Activated CD4-positive, alpha-beta memory T cell treated with anti-CD3 and anti-CD28 coated beads for 36 hours (primary cell): ENCODE data around the gene AGO3. TPM values are rescaled to one million over a fixed set of nuclear protein-coding genes. Genes with fewer than 3 reads are reported as not detected.
A peak's percentile ranks its signal among the peaks of the same experiment; 100 is the strongest.

Experiments
- CTCF ChIA-PET: fragments of 350-600 bp; sonication (Branson Sonifier 250); formaldehyde crosslinking; loops from one replicate; lab custom pipeline; 2021; ENCODE audit warnings: antibody characterized with exemption, inconsistent platforms; lab: Charles Lee
- POLR2A ChIA-PET: fragments of 350-600 bp; sonication (Branson Sonifier 250); formaldehyde crosslinking; loops from one replicate; lab custom pipeline; 2021; ENCODE audit warnings: antibody characterized with exemption; lab: Charles Lee
- DNase-seq: peaks from one replicate; pipeline ENCODE4 v3.0.0-alpha.2; 2020
- H3K27ac Mint-ChIP-seq: one replicate; pipeline ENCODE4 v1.8.0; 2021; ENCODE audit warnings: mixed read lengths
- H3K27me3 Mint-ChIP-seq: one replicate; pipeline ENCODE4 v1.8.0; 2021; ENCODE audit warnings: mixed read lengths
- H3K36me3 Mint-ChIP-seq: one replicate; pipeline ENCODE4 v1.8.0; 2021; ENCODE audit warnings: mixed read lengths
- H3K4me1 Mint-ChIP-seq: one replicate; pipeline ENCODE4 v1.8.0; 2021; ENCODE audit warnings: low read depth, mixed read lengths
- H3K4me3 Mint-ChIP-seq: one replicate; pipeline ENCODE4 v1.8.0; 2021; ENCODE audit warnings: mild to moderate bottlenecking, mixed read lengths
- H3K9me3 Mint-ChIP-seq: one replicate; pipeline ENCODE4 v1.8.0; 2021; ENCODE audit warnings: mixed read lengths
- intact Hi-C: fragments of 100-400 bp; cut with micrococcal nuclease; formaldehyde crosslinking; loops from one replicate; pipeline ENCODE4 v1.15.1; 2023
- total RNA-seq, 2 experiments: library from RNA; stranded (reverse); gene quantifications; one replicate each; pipeline ENCODE4 v1.2.3, GENCODE V29; 2021

AGO3 gene
- total RNA-seq, 2 experiments from 2014 or later: 23.1 to 25.3 TPM

DNA sequence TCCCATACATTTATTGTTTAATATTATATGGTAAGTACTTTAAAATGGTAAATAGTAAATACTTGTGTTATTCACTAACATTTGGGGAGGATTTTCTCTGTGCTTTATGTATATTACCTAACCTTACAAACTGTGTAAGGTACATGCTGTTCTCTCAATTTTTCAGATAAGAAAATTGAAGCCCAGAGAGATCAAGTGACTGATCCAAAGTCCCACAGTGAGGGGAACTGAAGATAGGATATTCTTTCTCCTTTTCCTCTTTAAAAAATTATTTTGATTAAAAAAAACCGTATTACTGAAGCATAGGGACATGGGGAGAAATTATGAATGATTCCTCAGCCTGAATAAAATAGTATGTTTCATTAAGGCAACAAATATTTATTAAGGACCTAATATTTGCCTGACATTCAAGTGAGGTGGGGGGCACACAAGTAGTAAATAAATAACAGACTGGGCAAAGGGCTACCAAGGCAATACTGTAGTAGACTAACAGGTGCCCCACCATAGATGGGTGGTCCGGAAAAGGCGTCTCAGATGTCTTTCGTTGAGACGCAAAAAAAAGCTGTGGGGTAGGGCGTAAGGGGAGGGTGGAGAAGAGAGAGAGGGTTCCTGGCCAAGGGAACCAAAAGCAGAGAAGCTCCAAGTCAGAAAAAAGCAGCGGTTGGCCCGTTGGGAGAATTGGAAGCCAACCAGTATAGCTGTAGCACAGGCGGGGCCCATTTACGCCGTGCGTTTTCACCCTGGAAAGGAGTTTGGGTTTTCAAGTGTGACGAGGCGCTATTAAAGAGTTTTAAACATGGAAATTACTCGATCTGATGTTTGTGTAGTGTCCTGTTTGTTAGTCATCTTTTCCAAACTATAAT, 944 bp upstream of the AGO3 start:
- intact Hi-C loops: loop anchor here (5.0 to 10.0 kb wide), 3 partner anchors 95 to 292 kb away; partner anchors contain the start of genes AGO4 and THRAP3
- H3K4me3 Mint-ChIP-seq: peak overlapping the region; percentile 87
- no peaks in the 10 kb centered on the region for H3K9me3 Mint-ChIP-seq
- H3K27ac Mint-ChIP-seq: peak overlapping the region; percentile 93
- no peaks in the 10 kb centered on the region for H3K27me3 Mint-ChIP-seq
- POLR2A ChIA-PET: interaction anchor here (0.5 to 1.6 kb wide), 5 partner anchors 12 to 467 kb away, joined by 3 to 9 read pairs (median 3); partner anchors contain the start of gene AGO1
- peak; percentile 55 for DNase-seq
- H3K36me3 Mint-ChIP-seq: peaks cover 2% of the 10 kb centered on the region
- CTCF ChIA-PET: interaction anchor here (1.0 to 2.6 kb wide), 3 partner anchors 16 to 167 kb away, joined by 3 to 17 read pairs (median 4); partner anchors contain the start of gene AGO1
- peaks cover 33% of the 10 kb centered on the region for H3K4me1 Mint-ChIP-seq

DNA sequence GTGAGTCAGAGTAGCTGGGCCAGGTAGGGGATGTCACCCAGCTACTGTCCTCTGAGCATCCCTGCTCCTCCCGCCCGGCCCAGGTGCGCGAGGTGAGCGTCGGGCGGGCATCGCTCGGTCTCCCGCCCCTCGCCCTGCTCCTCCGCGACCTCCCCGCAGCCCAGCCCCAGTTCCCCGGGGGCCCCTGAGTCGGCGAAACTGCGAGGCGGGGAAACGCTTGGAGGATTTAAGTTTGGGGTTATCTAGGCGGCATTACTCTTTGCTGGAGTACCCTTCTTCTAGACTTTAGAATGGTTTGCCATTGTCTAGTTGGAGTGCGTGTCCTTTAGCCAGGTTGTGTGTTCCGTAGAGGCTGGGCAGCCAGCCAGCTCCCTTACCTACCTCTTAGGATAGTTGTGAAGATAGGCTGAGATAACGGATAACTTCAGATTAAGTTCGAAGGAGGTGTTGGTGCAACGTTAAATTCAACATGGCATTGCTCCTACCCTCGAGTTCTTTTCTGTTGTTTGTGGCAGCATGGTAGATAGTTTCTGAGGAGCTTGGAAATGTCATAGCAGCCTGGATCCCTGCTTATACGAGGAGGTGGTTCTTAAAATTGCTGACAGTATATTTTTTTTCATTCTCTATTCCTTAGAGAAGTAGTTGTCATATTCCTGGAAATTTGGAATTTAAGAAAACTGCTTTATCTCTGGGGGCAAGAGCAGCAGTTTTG, 697 bp downstream of the AGO3 start:
- Mint-ChIP-seq H3K4me1 (peaks cover 38% of the 10 kb centered on the region), H3K27me3 (no peaks in the 10 kb centered on the region), H3K27ac (peak overlapping the region; percentile 90), H3K36me3 (peaks cover 2% of the 10 kb centered on the region), H3K9me3 (no peaks in the 10 kb centered on the region), H3K4me3 (peak overlapping the region; percentile 94)
- DNase-seq: no peak
- CTCF ChIA-PET: interaction anchor here (0.6 to 2.6 kb wide), 5 partner anchors 10 to 350 kb away, joined by 3 to 17 read pairs (median 3); partner anchors contain the start of gene AGO1
- intact Hi-C loops: loop anchor here (1.0 to 10.0 kb wide), 6 partner anchors 11 to 291 kb away; partner anchors contain the start of genes ADPRS, AGO1, AGO4 and THRAP3
- POLR2A ChIA-PET: interaction anchor here (0.5 to 1.6 kb wide), 12 partner anchors 10 to 1632 kb away, joined by 3 to 10 read pairs (median 3); partner anchors contain the start of genes ADPRS and AGO1

DNA sequence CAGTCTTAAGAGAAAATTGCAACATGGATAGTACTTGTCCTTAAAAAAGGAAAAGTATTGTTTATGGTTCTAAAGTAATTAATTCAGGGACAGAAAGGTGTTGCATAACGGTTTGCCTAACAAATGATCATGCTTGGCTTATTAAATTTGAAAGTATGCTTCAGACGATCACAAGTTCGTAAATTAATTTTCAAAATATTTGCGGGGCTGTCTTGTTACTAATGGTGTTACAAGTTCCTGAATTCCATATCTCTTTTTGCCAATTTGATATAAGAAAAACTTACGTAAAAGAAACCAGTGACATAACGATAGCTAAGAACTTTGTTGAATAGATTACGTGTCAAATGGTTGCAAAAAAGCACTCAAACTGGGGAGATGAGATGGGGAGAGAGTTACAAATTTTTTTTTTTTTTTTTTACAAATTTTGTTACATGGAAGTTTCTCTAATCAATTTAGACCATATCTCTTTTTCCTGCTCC, 1.3 kb downstream of the AGO3 start:
- H3K27ac Mint-ChIP-seq: no peak overlapping the region

DNA sequence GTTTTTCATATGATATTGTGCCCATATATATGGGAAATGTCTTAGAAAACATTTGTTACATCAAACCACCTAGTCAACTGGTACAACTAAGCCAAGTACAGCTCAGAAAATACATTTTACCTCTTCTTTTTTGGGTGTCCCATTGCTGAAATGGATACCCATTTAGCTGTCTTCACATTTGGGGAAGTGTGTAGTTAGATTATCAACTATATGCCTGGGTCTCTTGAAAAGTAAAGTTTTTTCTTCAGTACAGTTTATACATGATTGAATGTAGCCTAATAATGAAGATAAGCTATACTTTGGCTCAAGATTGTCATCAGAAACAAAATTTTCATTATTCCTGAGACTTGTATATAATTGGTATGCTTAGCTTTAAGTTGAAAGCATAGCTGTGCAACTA, 2.0 kb downstream of the AGO3 start:
- no peaks in the 10 kb centered on the region for H3K27me3 Mint-ChIP-seq
- ChIA-PET POLR2A (no interaction called here), CTCF (no interaction called here)
- no peak overlapping the region for H3K27ac Mint-ChIP-seq
- peaks cover 38% of the 10 kb centered on the region for H3K4me1 Mint-ChIP-seq
- no peak for DNase-seq
- peaks cover 4% of the 10 kb centered on the region for H3K36me3 Mint-ChIP-seq
- intact Hi-C loops: loop anchor here (5.0 to 10.0 kb wide), 3 partner anchors 92 to 289 kb away; partner anchors contain the start of genes AGO4 and THRAP3
- H3K9me3 Mint-ChIP-seq: no peaks in the 10 kb centered on the region
- no peak overlapping the region for H3K4me3 Mint-ChIP-seq

More for the DNA sequence above, 1.3 kb downstream of the AGO3 start:
- POLR2A ChIA-PET: interaction anchor here (0.6 to 1.6 kb wide), 2 partner anchors 10 to 113 kb away, joined by 5 to 10 read pairs; no protein-coding TSS in a partner anchor
- no peaks in the 10 kb centered on the region for H3K27me3 Mint-ChIP-seq
- no peaks in the 10 kb centered on the region for H3K9me3 Mint-ChIP-seq
- DNase-seq: no peak
- H3K36me3 Mint-ChIP-seq: peaks cover 4% of the 10 kb centered on the region
- intact Hi-C loops: loop anchor here (5.0 to 10.0 kb wide), 3 partner anchors 93 to 290 kb away; partner anchors contain the start of genes AGO4 and THRAP3
- H3K4me3 Mint-ChIP-seq: peak overlapping the region; percentile 94
- CTCF ChIA-PET: interaction anchor here (2.6 kb wide), 1 partner anchor 50 kb away, joined by 17 read pairs; the partner anchor contains the start of gene AGO1
- peaks cover 38% of the 10 kb centered on the region for H3K4me1 Mint-ChIP-seq

DNA sequence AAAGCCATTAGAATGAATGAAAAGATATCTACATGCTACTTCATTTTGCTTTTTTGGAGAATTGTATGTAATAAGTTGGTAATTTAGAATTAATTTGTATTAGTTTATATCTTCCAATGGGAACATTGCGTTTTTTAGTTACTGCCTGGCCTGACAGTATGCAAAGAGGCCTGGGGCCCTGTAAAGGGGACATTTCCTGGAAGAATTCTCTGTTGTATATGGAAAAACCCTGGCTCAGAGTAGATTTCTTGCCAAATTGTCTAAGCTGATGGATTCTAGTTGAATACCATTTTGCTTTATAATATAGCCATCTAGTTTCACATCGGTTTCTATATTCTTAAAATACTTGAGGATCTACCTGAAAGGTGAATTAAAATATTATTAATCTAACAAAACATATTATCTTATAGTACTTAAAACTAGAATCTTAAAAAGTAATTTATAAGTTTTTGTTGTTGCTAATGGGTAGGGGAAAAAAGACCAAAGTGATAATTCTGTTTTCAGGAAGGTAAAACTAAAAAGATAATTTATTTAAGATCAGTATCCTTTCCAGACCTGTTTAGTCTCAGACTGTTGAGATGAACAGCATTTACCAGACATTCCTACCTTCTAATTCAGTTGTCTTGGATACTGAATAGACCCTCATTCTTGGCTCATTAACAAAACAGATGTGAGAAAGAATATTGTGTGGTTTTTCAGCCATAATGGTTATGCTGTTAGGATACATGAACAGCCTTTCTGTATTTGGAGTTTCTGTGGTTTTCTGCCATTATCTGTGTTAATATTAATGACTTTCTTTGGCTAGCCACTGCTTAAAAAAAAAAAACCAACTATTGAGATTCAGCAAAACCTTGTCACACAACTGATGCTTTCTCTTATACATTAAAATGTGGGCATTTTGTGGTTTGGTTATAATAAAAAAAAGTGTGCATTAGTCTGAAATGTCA, 4.8 kb downstream of the AGO3 start:
- Mint-ChIP-seq H3K27ac (no peak overlapping the region), H3K27me3 (no peaks in the 10 kb centered on the region), H3K9me3 (no peaks in the 10 kb centered on the region), H3K4me1 (peaks cover 39% of the 10 kb centered on the region), H3K4me3 (no peak overlapping the region), H3K36me3 (peaks cover 3% of the 10 kb centered on the region)
- ChIA-PET CTCF (no interaction called here), POLR2A (no interaction called here)
- no peak for DNase-seq
- intact Hi-C loops: loop anchor here (10.0 kb wide), 2 partner anchors 89 to 131 kb away; partner anchors contain the start of gene AGO4

DNA sequence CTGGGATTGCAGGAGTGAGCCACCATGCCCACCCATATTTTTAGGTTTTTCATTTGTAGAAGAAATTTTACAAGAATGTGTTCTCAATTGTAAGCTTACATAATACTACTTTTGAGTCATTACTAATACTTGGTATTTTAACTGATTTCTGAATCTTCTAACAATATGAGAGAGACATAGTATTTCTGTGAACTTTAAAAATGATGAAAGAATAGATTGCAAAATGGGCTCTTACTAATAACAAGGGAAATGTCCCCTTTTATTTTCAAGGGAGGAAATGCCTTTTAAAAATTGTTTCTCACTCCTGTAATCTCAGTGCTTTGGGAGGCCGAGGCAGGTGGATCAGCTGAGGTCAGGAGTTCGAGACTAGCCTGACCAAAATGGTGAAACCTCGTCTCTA, 5.9 kb downstream of the AGO3 start:
- intact Hi-C loops: loop anchor here (10.0 kb wide), 2 partner anchors 88 to 132 kb away; partner anchors contain the start of gene AGO4
- Mint-ChIP-seq H3K9me3 (no peaks in the 10 kb centered on the region), H3K4me1 (peaks cover 46% of the 10 kb centered on the region), H3K36me3 (peaks cover 3% of the 10 kb centered on the region), H3K4me3 (no peak overlapping the region), H3K27me3 (no peaks in the 10 kb centered on the region), H3K27ac (no peak overlapping the region)
- CTCF ChIA-PET: no interaction called here
- no peak for DNase-seq
- POLR2A ChIA-PET: no interaction called here

DNA sequence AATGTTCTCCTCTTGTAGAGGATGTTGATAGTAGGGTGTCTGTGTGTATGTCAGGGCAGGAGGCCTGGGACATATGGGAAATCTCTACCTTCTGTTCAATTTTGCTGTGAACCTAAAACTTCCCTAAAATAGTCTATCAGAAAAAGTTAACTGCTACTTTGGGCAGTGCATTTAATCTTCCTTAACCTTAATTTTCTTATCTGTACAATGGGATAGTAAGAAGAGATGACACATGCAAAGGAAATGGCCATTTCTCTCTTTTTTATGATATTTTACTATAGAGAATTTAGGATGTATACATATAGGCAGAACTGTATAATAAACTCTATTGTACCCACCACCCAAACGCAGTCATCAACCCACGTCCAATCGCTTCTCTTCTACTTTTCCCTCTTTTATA, 8.6 kb downstream of the AGO3 start:
- H3K36me3 Mint-ChIP-seq: peaks cover 4% of the 10 kb centered on the region
- H3K4me1 Mint-ChIP-seq: peaks cover 43% of the 10 kb centered on the region
- H3K27ac Mint-ChIP-seq: no peak overlapping the region
- no peak for DNase-seq
- H3K4me3 Mint-ChIP-seq: no peak overlapping the region
- ChIA-PET CTCF (no interaction called here), POLR2A (no interaction called here)
- no peaks in the 10 kb centered on the region for H3K9me3 Mint-ChIP-seq
- no peaks in the 10 kb centered on the region for H3K27me3 Mint-ChIP-seq
- intact Hi-C loops: loop anchor here (10.0 kb wide), 2 partner anchors 85 to 135 kb away; partner anchors contain the start of gene AGO4

DNA sequence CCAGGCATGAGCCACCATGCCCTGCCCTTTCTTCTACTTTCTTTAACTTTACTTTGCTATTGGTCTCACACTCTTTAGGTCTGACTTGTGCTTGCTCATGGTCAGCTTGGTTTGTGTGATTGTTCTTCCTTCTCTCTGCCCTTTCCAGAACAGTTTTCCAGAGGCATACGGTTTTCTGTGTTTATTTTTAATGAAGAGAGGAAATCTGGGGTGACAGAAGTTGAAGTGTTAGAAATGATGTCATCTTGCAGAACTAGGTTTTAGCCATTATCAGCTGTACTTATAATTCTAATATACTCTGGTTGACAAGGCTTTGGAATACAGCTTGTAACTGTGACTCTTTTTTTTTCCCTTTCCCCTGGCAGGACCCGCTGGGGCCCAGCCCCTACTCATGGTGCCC, 14.4 kb downstream of the AGO3 start:
- H3K27me3 Mint-ChIP-seq: no peaks in the 10 kb centered on the region
- H3K4me3 Mint-ChIP-seq: no peak overlapping the region
- ChIA-PET CTCF (interaction anchor here (2.0 to 2.4 kb wide), 2 partner anchors 14 to 62 kb away, joined by 4 to 10 read pairs; partner anchors contain the start of genes AGO1 and AGO3), POLR2A (interaction anchor here (1.3 kb wide), 1 partner anchor 14 kb away, joined by 5 read pairs; the partner anchor contains the start of gene AGO3)
- no peak overlapping the region for H3K27ac Mint-ChIP-seq
- H3K9me3 Mint-ChIP-seq: no peaks in the 10 kb centered on the region
- peaks cover 53% of the 10 kb centered on the region for H3K4me1 Mint-ChIP-seq
- DNase-seq: no peak
- peaks cover 10% of the 10 kb centered on the region for H3K36me3 Mint-ChIP-seq
- intact Hi-C loops: no loop called here

DNA sequence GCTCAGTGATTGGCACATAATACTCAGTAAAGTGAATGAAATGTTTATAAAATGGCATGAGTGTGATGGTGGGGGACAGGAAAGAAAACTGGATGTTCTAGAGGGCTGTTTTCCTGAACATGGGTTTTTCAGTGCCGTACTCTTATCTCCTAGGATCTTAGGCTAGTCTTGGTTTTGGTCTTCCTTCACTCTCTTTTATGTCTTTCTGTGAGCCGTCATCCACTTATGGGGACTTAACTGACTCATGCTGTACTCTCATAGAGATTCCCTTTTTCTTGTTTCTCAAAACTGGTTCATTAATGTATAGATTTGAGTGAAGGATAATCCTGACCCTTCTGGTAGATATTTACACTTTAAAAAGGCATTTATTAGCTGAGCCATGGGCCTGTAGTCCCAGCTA, 16.6 kb downstream of the AGO3 start:
- POLR2A ChIA-PET: no interaction called here
- peak overlapping the region; percentile 43 for H3K27ac Mint-ChIP-seq
- H3K4me1 Mint-ChIP-seq: peaks cover 34% of the 10 kb centered on the region
- intact Hi-C loops: no loop called here
- H3K9me3 Mint-ChIP-seq: no peaks in the 10 kb centered on the region
- H3K36me3 Mint-ChIP-seq: peaks cover 10% of the 10 kb centered on the region
- no peak for DNase-seq
- no peaks in the 10 kb centered on the region for H3K27me3 Mint-ChIP-seq
- no peak overlapping the region for H3K4me3 Mint-ChIP-seq
- CTCF ChIA-PET: interaction anchor here (0.7 kb wide), 2 partner anchors 140 to 162 kb away, joined by 3 read pairs; no protein-coding TSS in a partner anchor

DNA sequence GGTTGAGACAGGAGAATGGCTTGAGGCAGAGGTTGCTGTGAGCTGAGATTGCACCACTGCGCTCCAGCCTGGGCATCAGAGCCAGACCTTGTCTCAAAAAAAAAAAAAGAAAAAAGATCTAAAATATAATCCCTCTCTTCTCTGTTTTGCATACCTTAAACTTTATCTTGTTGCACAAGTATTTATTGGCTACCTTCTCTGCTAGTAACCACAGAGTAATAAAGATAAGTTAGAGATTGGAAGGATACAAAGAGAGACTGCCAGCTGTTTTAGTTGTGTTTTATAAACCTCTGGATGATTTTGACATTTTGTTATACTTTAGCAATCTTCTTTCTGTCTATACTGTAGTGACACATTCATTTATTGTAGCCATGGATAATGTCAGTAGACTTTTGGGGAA, 27.7 kb downstream of the AGO3 start:
- Mint-ChIP-seq H3K4me1 (peaks cover 7% of the 10 kb centered on the region), H3K4me3 (no peak overlapping the region), H3K9me3 (no peaks in the 10 kb centered on the region), H3K27me3 (no peaks in the 10 kb centered on the region), H3K27ac (no peak overlapping the region), H3K36me3 (peaks cover 3% of the 10 kb centered on the region)
- intact Hi-C loops: no loop called here
- DNase-seq: no peak
- POLR2A ChIA-PET: no interaction called here
- CTCF ChIA-PET: interaction anchor here (0.7 kb wide), 2 partner anchors 58 to 203 kb away, joined by 3 read pairs; no protein-coding TSS in a partner anchor
